Measurements from ENCODE around the gene CUL1. TPM values are rescaled to one million over a fixed set of nuclear protein-coding genes. Genes with fewer than 3 reads are reported as not detected.

CUL1 gene
- total and polyA plus RNA-seq, 2 experiments from 2014 or later = 35.6 to 71.3 TPM

DNA sequence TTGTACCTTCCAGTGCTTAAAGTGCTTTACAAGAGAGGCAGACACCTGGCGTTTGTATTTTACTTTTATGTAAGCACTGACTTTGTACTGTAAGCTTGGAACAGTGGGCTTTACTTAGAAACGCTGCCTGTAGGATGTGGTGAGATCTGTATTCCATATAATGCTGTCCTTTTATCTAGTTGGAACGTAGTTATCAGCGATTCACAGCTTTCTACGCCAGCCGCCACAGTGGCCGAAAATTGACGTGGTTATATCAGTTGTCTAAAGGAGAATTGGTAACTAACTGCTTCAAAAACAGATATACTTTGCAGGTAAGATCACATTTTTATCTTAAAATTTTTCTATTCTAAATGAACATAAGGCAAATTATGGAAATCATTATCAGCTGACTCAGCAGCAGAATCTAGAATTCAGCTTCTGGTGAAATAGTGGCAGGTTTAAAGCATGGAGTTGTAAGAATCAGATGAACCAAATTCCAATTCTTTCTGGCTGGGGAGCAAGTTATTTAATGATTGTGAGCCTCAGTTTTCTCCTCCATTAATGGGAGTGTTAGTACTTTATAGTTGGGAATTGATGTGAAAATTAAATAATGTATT lies 91.5 kb downstream of the CUL1 start:
- Histone ChIP-seq H2AFZ (no peak overlapping the region), H3K36me3 (ENCODE audit: insufficient read depth) (peaks cover 78% of the 10 kb centered on the region), H3F3A (replicated peaks; ENCODE audit: low read depth) (peaks cover 2% of the 10 kb centered on the region; the same call in 1 of the 2 replicates), H4K20me1 (replicated peaks; ENCODE audit: insufficient read depth) (peaks cover 10% of the 10 kb centered on the region), H3K4me3 (no peak overlapping the region), H3K9me2 (ENCODE audit: insufficient read depth) (no peaks in the 10 kb centered on the region), H3K27ac (ENCODE audit: low read depth) (no peak overlapping the region), H3K4me1 (ENCODE audit: insufficient read depth) (no peaks in the 10 kb centered on the region), H3K79me2 (replicated peaks; ENCODE audit: insufficient read depth) (no peaks in the 10 kb centered on the region), H3K27me3 (ENCODE audit: insufficient read depth) (no peaks in the 10 kb centered on the region), H3K4me2 (no peak overlapping the region)
- Mint-ChIP-seq H3K36me3 (ENCODE audit: low read depth) (peaks cover 92% of the 10 kb centered on the region), H3K27ac (no peak overlapping the region), H3K4me1 (no peaks in the 10 kb centered on the region), H3K4me3 (no peak overlapping the region), H3K27me3 (ENCODE audit: insufficient read depth, low read depth, poor library complexity) (no peaks in the 10 kb centered on the region), H3K9me3 (no peaks in the 10 kb centered on the region)
- DNase-seq (ENCODE audit: low spot score) (no peak), ATAC-seq (no peak)
- no peak for TF ChIP-seq ZNF114 (CRISPR knock-in tag; IDR thresholded peaks at IDR 0.05)
- no peak for TF ChIP-seq ETS1 (IDR thresholded peaks at IDR 0.05)
- TF ChIP-seq POLR2AphosphoS5 (IDR thresholded peaks at IDR 0.05; ENCODE audit: low read depth) = no peak
- TF ChIP-seq STAT1 (IDR thresholded peaks at IDR 0.05; ENCODE audit: unreplicated experiment) = no peak
- no peak for TF ChIP-seq CREB1 (CRISPR knock-in tag; IDR thresholded peaks at IDR 0.05; ENCODE audit: low read depth)
- TF ChIP-seq JUNB (IDR thresholded peaks at IDR 0.05; ENCODE audit: unreplicated experiment) = no peak
- no peak for TF ChIP-seq NANOG (IDR thresholded peaks at IDR 0.05; ENCODE audit: borderline replicate concordance)
- TF ChIP-seq EZH2phosphoT487 (IDR thresholded peaks at IDR 0.05; ENCODE audit: unreplicated experiment) = no peak
- TF ChIP-seq ZNF331 (CRISPR knock-in tag; IDR thresholded peaks at IDR 0.05; ENCODE audit: low read depth) = no peak
- TF ChIP-seq EZH2 (IDR thresholded peaks at IDR 0.05; ENCODE audit: low read depth, unreplicated experiment) = no peak

DNA sequence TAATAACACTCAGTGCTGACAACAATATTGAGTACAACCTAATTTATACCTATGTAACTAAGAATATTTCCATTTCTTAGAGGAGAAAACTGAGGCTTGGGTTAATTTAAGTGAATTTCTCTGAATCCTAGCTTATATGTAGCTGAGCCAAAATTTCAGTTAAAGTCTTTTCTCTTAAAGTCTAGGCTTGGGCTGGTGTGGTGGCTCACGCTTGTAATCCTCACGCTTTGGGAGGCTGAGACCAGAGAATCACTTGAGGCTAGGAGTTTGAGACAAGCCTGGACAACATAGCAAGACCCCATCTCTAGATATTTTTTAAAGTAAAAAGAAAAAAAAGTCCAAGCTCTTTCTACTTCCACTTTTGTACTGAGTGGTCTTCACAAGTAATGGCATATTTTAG lies 92.1 kb downstream of the CUL1 start:
- Mint-ChIP-seq H3K9me3 (no peaks in the 10 kb centered on the region), H3K27ac (no peak overlapping the region), H3K27me3 (ENCODE audit: insufficient read depth, low read depth, poor library complexity) (no peaks in the 10 kb centered on the region), H3K4me3 (no peak overlapping the region), H3K36me3 (ENCODE audit: low read depth) (peaks cover 90% of the 10 kb centered on the region), H3K4me1 (no peaks in the 10 kb centered on the region)
- Histone ChIP-seq H3K79me2 (replicated peaks; ENCODE audit: insufficient read depth) (no peaks in the 10 kb centered on the region; the same call in 1 of the 2 replicates), H3K4me2 (no peak overlapping the region), H3K27ac (ENCODE audit: low read depth) (no peak overlapping the region), H3K27me3 (ENCODE audit: insufficient read depth) (no peaks in the 10 kb centered on the region), H3K4me1 (ENCODE audit: insufficient read depth) (no peaks in the 10 kb centered on the region), H3F3A (replicated peaks; ENCODE audit: low read depth) (peaks cover 2% of the 10 kb centered on the region; the same call in 1 of the 2 replicates), H3K9me2 (ENCODE audit: insufficient read depth) (no peaks in the 10 kb centered on the region), H2AFZ (no peak overlapping the region), H3K36me3 (ENCODE audit: insufficient read depth) (peaks cover 75% of the 10 kb centered on the region), H3K4me3 (no peak overlapping the region), H4K20me1 (replicated peaks; ENCODE audit: insufficient read depth) (peaks cover 10% of the 10 kb centered on the region)
- DNase-seq (ENCODE audit: low spot score) (no peak), ATAC-seq (no peak)
- no peak for TF ChIP-seq ZNF114 (CRISPR knock-in tag; IDR thresholded peaks at IDR 0.05)
- no peak for TF ChIP-seq EZH2phosphoT487 (IDR thresholded peaks at IDR 0.05; ENCODE audit: unreplicated experiment)
- no peak for TF ChIP-seq REST (IDR thresholded peaks at IDR 0.05; ENCODE audit: unreplicated experiment)
- TF ChIP-seq NANOG (IDR thresholded peaks at IDR 0.05; ENCODE audit: borderline replicate concordance) = no peak
- no peak for TF ChIP-seq JUNB (IDR thresholded peaks at IDR 0.05; ENCODE audit: unreplicated experiment)
